NCI-H774 (cell line): Measurements from ENCODE around the gene LMO7.
A peak's percentile ranks its signal among the peaks of the same experiment; 100 is the strongest.

Experiments
- DNase-seq: peaks from one replicate; lab custom pipeline; 2025; lab: John Stamatoyannopoulos, UW

The LMO7 gene

GRCh38 chr13:75843991-75844390 is 207.9 kb downstream of the LMO7 start:
- no peak for DNase-seq

GRCh38 chr13:75847588-75847987 is 211.5 kb downstream of the LMO7 start:
- DNase-seq = no peak

- DNase-seq = no peak
Observed at GRCh38 chr13:75850916-75851315, 214.8 kb downstream of the LMO7 start.

GRCh38 chr13:75855216-75855615 is 219.1 kb downstream of the LMO7 start:
- DNase-seq = no peak

- no peak for DNase-seq
Observed at GRCh38 chr13:75855847-75856246, 219.7 kb downstream of the LMO7 start.

- no peak for DNase-seq
Observed at GRCh38 chr13:75857291-75857690, 221.2 kb downstream of the LMO7 start.

- no peak for DNase-seq
Observed at GRCh38 chr13:75860935-75861334, 224.8 kb downstream of the LMO7 start.

- no peak for DNase-seq
Observed at GRCh38 chr13:75861786-75862185, 225.7 kb downstream of the LMO7 start.

GRCh38 chr13:75864718-75865117 is 228.6 kb downstream of the LMO7 start:
- DNase-seq = no peak

GRCh38 chr13:75867379-75868117 is 231.4 kb downstream of the LMO7 start:
- DNase-seq = no peak

GRCh38 chr13:75869981-75870380 is 233.9 kb downstream of the LMO7 start:
- DNase-seq = no peak

- no peak for DNase-seq
Observed at GRCh38 chr13:75870397-75870903, 234.3 kb downstream of the LMO7 start.

GRCh38 chr13:75871059-75871458 is 234.9 kb downstream of the LMO7 start:
- DNase-seq = no peak

- DNase-seq = no peak
Observed at GRCh38 chr13:75872980-75873379, 236.8 kb downstream of the LMO7 start.

GRCh38 chr13:75873494-75873893 is 237.4 kb downstream of the LMO7 start:
- DNase-seq = no peak

GRCh38 chr13:75875450-75875849 is 239.3 kb downstream of the LMO7 start:
- DNase-seq = no peak

- DNase-seq = peak; percentile 24
Observed at GRCh38 chr13:75876142-75877050, 240.3 kb downstream of the LMO7 start.

- no peak for DNase-seq
Observed at GRCh38 chr13:75877071-75877470, 240.9 kb downstream of the LMO7 start.

GRCh38 chr13:75879656-75880055 is 243.5 kb downstream of the LMO7 start:
- no peak for DNase-seq

- DNase-seq = no peak
Observed at GRCh38 chr13:75881109-75881775, 245.1 kb downstream of the LMO7 start.

GRCh38 chr13:75882261-75882660 is 246.1 kb downstream of the LMO7 start:
- no peak for DNase-seq

- no peak for DNase-seq
Observed at GRCh38 chr13:75889427-75889826, 253.3 kb downstream of the LMO7 start.
